Cardiac muscle cell (in vitro differentiated cells and primary cell): ENCODE data around the gene TCF7. TPM values are rescaled to one million over a fixed set of nuclear protein-coding genes. Genes with fewer than 3 reads are reported as not detected.

ENCODE experiments used
- DNase-seq, 2 donors: peaks; one replicate each; pipeline versions ENCODE4 v3.0.0 to v3.0.0-alpha.2; 2010 to 2017; ENCODE audit warnings: low read depth in 1 of 2, low spot score in 1 of 2
- H3K27ac ChIP-seq: fragments of 200-600 bp; sonication (generic); 2 replicates; pipeline ENCODE4 v1.5.1; 2016
- H3K27me3 ChIP-seq: fragments of 200-600 bp; sonication (generic); 2 replicates; pipeline ENCODE4 v1.6.0; 2016; ENCODE audit warnings: control low read depth
- H3K36me3 ChIP-seq: fragments of 200-600 bp; sonication (generic); 2 replicates; pipeline ENCODE4 v1.5.1; 2016; ENCODE audit warnings: control low read depth
- H3K4me1 ChIP-seq: fragments of 200-600 bp; sonication (generic); 2 replicates; pipeline ENCODE4 v1.8.1; 2017; ENCODE audit warnings: low read depth, mild to moderate bottlenecking, mixed run types
- H3K4me3 ChIP-seq: fragments of 200-600 bp; sonication (generic); 2 replicates; pipeline ENCODE4 v1.5.1; 2016; ENCODE audit warnings: mild to moderate bottlenecking
- H3K9me3 ChIP-seq: fragments of 200-600 bp; sonication (generic); 2 replicates; pipeline ENCODE4 v1.5.1; 2017; ENCODE audit warnings: low read depth, mild to moderate bottlenecking, control low read depth
- polyA plus RNA-seq: library from polyadenylated mRNA; unstranded; fragments of >200 nt; fragmentation: Nextera tagmentation; extraction: Ambion mirVana; gene quantifications from 2 replicates; pipeline ENCODE4 v1.2.1, GENCODE V29; 2016
- total RNA-seq: library from RNA; depleted of rRNA; stranded (reverse); fragments of >200 nt; gene quantifications from 2 replicates; pipeline ENCODE4 v1.2.3, GENCODE V29; 2016
- TF ChIP-seq, protein P1 (sequence below): IDR thresholded peaks from 2 replicates; pipeline ENCODE4 v1.5.1; 2012; ENCODE audit warnings: low read depth, mild to moderate bottlenecking, low read length

The TCF7 gene
- total and polyA plus RNA-seq, 2 experiments from 2014 or later, result 6.8 to 28.9 TPM

DNA sequence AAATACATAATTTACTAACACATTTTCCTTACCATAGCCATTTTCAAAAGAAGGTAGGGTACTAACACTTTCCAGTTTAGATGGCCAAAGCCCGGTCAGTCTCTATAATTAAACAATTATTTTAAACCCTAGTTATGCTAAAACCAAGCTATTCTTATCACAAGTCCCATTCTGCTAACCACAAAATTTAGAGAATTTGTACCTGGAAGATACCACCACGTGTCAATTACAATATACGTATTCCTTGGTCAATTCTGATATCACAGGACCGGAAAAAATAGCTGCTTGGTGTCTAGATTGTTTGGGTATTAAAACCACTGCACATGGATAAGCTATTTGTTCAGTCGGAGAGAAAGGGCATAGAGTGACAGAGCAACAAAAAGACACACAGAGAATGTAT, 81.2 kb downstream of the TCF7 start:
- no peaks in the 10 kb centered on the region for H3K27me3 ChIP-seq
- H3K4me1 ChIP-seq, result no peaks in the 10 kb centered on the region
- no peaks in the 10 kb centered on the region for H3K9me3 ChIP-seq
- peak overlapping the region; percentile 17 for H3K27ac ChIP-seq
- no peak overlapping the region for H3K4me3 ChIP-seq
- TF ChIP-seq, protein P1, sequence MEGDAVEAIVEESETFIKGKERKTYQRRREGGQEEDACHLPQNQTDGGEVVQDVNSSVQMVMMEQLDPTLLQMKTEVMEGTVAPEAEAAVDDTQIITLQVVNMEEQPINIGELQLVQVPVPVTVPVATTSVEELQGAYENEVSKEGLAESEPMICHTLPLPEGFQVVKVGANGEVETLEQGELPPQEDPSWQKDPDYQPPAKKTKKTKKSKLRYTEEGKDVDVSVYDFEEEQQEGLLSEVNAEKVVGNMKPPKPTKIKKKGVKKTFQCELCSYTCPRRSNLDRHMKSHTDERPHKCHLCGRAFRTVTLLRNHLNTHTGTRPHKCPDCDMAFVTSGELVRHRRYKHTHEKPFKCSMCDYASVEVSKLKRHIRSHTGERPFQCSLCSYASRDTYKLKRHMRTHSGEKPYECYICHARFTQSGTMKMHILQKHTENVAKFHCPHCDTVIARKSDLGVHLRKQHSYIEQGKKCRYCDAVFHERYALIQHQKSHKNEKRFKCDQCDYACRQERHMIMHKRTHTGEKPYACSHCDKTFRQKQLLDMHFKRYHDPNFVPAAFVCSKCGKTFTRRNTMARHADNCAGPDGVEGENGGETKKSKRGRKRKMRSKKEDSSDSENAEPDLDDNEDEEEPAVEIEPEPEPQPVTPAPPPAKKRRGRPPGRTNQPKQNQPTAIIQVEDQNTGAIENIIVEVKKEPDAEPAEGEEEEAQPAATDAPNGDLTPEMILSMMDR, result no peak
- H3K36me3 ChIP-seq, result peaks cover 54% of the 10 kb centered on the region
- DNase-seq, result no peak

Other genes with a start within 250 kb of the TCF7 start
- 58.5 and 64.5 TPM in 2 replicates for gene C5orf15, start 146.1 kb upstream of the TCF7 start, total RNA-seq
- 87.8 and 88.6 TPM in 2 replicates for gene C5orf15, start 146.1 kb upstream of the TCF7 start, polyA plus RNA-seq
- gene VDAC1, start 109.7 kb upstream of the TCF7 start, total RNA-seq, result 205 and 314 TPM in 2 replicates
- gene VDAC1, start 109.7 kb upstream of the TCF7 start, polyA plus RNA-seq, result 347 and 397 TPM in 2 replicates
- 301 and 517 TPM in 2 replicates for gene SKP1, start 62.3 kb downstream of the TCF7 start, total RNA-seq
- 1,274 and 1,444 TPM in 2 replicates for gene SKP1, start 62.3 kb downstream of the TCF7 start, polyA plus RNA-seq
- 442 and 508 TPM in 2 replicates for gene PPP2CA, start 111.4 kb downstream of the TCF7 start, total RNA-seq
- 326 and 327 TPM in 2 replicates for gene PPP2CA, start 111.4 kb downstream of the TCF7 start, polyA plus RNA-seq